Measurements from ENCODE around the gene ANKRD6.

Gene ANKRD6

GRCh38 chr6:89547281-89547680, 114.3 kb downstream of the ANKRD6 start:
- no peak overlapping the region for H3K4me3 ChIP-seq (ENCODE audit: low read depth in 1 of 5, low read length in 5 of 5)
- H3K4me1 ChIP-seq (ENCODE audit: control insufficient read depth in 5 of 5, insufficient read depth in 5 of 5, low read length in 5 of 5), result no peaks in the 10 kb centered on the region
- no peaks in the 10 kb centered on the region for H3K9me3 ChIP-seq (ENCODE audit: control insufficient read depth in 5 of 5, low read length in 5 of 5)
- no peaks in the 10 kb centered on the region for H3K27me3 ChIP-seq (ENCODE audit: control insufficient read depth in 5 of 5, insufficient read depth in 4 of 5, low read length in 5 of 5)
- H3K27ac ChIP-seq (ENCODE audit: low read depth, low read length), result no peak overlapping the region
- H3K36me3 ChIP-seq (ENCODE audit: control insufficient read depth in 5 of 5, insufficient read depth in 5 of 5, low read length in 5 of 5), result no peaks in the 10 kb centered on the region
- no peak overlapping the region for H3K9ac ChIP-seq (ENCODE audit: low read length in 5 of 5)

GRCh38 chr6:89553431-89553830, 120.5 kb downstream of the ANKRD6 start:
- Histone ChIP-seq H3K9me3 (ENCODE audit: control insufficient read depth in 5 of 5, low read length in 5 of 5) (peaks cover 0 to 5% (median 0%) of the 10 kb centered on the region in 5 donors), H3K9ac (ENCODE audit: low read length in 5 of 5) (no peak overlapping the region), H3K36me3 (ENCODE audit: control insufficient read depth in 5 of 5, insufficient read depth in 5 of 5, low read length in 5 of 5) (no peaks in the 10 kb centered on the region), H3K27me3 (ENCODE audit: control insufficient read depth in 5 of 5, insufficient read depth in 4 of 5, low read length in 5 of 5) (no peaks in the 10 kb centered on the region), H3K4me3 (ENCODE audit: low read depth in 1 of 5, low read length in 5 of 5) (no peak overlapping the region), H3K27ac (ENCODE audit: low read depth, low read length) (no peak overlapping the region), H3K4me1 (ENCODE audit: control insufficient read depth in 5 of 5, insufficient read depth in 5 of 5, low read length in 5 of 5) (no peaks in the 10 kb centered on the region)

GRCh38 chr6:89554106-89554505, 121.2 kb downstream of the ANKRD6 start:
- no peak overlapping the region for H3K4me3 ChIP-seq (ENCODE audit: low read depth in 1 of 5, low read length in 5 of 5)
- H3K4me1 ChIP-seq (ENCODE audit: control insufficient read depth in 5 of 5, insufficient read depth in 5 of 5, low read length in 5 of 5), result no peaks in the 10 kb centered on the region
- no peak overlapping the region for H3K9ac ChIP-seq (ENCODE audit: low read length in 5 of 5)
- H3K27me3 ChIP-seq (ENCODE audit: control insufficient read depth in 5 of 5, insufficient read depth in 4 of 5, low read length in 5 of 5), result no peaks in the 10 kb centered on the region
- H3K9me3 ChIP-seq (ENCODE audit: control insufficient read depth in 5 of 5, low read length in 5 of 5), result peaks cover 0 to 5% (median 0%) of the 10 kb centered on the region in 5 donors
- no peaks in the 10 kb centered on the region for H3K36me3 ChIP-seq (ENCODE audit: control insufficient read depth in 5 of 5, insufficient read depth in 5 of 5, low read length in 5 of 5)
- no peak overlapping the region for H3K27ac ChIP-seq (ENCODE audit: low read depth, low read length)

- Histone ChIP-seq H3K36me3 (ENCODE audit: control insufficient read depth in 5 of 5, insufficient read depth in 5 of 5, low read length in 5 of 5) (no peaks in the 10 kb centered on the region), H3K9ac (ENCODE audit: low read length in 5 of 5) (no peak overlapping the region), H3K4me3 (ENCODE audit: low read depth in 1 of 5, low read length in 5 of 5) (no peak overlapping the region), H3K27ac (ENCODE audit: low read depth, low read length) (no peak overlapping the region), H3K27me3 (ENCODE audit: control insufficient read depth in 5 of 5, insufficient read depth in 4 of 5, low read length in 5 of 5) (no peaks in the 10 kb centered on the region), H3K9me3 (ENCODE audit: control insufficient read depth in 5 of 5, low read length in 5 of 5) (peaks cover 0 to 5% (median 0%) of the 10 kb centered on the region in 5 donors), H3K4me1 (ENCODE audit: control insufficient read depth in 5 of 5, insufficient read depth in 5 of 5, low read length in 5 of 5) (no peaks in the 10 kb centered on the region)
Measured at GRCh38 chr6:89555031-89555430, 122.1 kb downstream of the ANKRD6 start.

- peaks cover 0 to 5% (median 0%) of the 10 kb centered on the region in 5 donors for H3K9me3 ChIP-seq (ENCODE audit: control insufficient read depth in 5 of 5, low read length in 5 of 5)
- no peaks in the 10 kb centered on the region for H3K4me1 ChIP-seq (ENCODE audit: control insufficient read depth in 5 of 5, insufficient read depth in 5 of 5, low read length in 5 of 5)
- H3K27me3 ChIP-seq (ENCODE audit: control insufficient read depth in 5 of 5, insufficient read depth in 4 of 5, low read length in 5 of 5), result no peaks in the 10 kb centered on the region
- no peak overlapping the region for H3K9ac ChIP-seq (ENCODE audit: low read length in 5 of 5)
- H3K4me3 ChIP-seq (ENCODE audit: low read depth in 1 of 5, low read length in 5 of 5), result no peak overlapping the region
- no peaks in the 10 kb centered on the region for H3K36me3 ChIP-seq (ENCODE audit: control insufficient read depth in 5 of 5, insufficient read depth in 5 of 5, low read length in 5 of 5)
- no peak overlapping the region for H3K27ac ChIP-seq (ENCODE audit: low read depth, low read length)
Measured at GRCh38 chr6:89555806-89556205, 122.9 kb downstream of the ANKRD6 start.

GRCh38 chr6:89559487-89559886, 126.5 kb downstream of the ANKRD6 start:
- H3K36me3 ChIP-seq (ENCODE audit: control insufficient read depth in 5 of 5, insufficient read depth in 5 of 5, low read length in 5 of 5), result no peaks in the 10 kb centered on the region
- H3K27ac ChIP-seq (ENCODE audit: low read depth, low read length), result no peak overlapping the region
- H3K4me3 ChIP-seq (ENCODE audit: low read depth in 1 of 5, low read length in 5 of 5), result no peak overlapping the region
- no peaks in the 10 kb centered on the region for H3K27me3 ChIP-seq (ENCODE audit: control insufficient read depth in 5 of 5, insufficient read depth in 4 of 5, low read length in 5 of 5)
- H3K4me1 ChIP-seq (ENCODE audit: control insufficient read depth in 5 of 5, insufficient read depth in 5 of 5, low read length in 5 of 5), result peaks cover 0 to 12% (median 10%) of the 10 kb centered on the region in 5 donors
- H3K9me3 ChIP-seq (ENCODE audit: control insufficient read depth in 5 of 5, low read length in 5 of 5), result peaks cover 0 to 5% (median 0%) of the 10 kb centered on the region in 5 donors
- H3K9ac ChIP-seq (ENCODE audit: low read length in 5 of 5), result no peak overlapping the region

GRCh38 chr6:89562093-89562973, 129.4 kb downstream of the ANKRD6 start:
- no peaks in the 10 kb centered on the region for H3K36me3 ChIP-seq (ENCODE audit: control insufficient read depth in 5 of 5, insufficient read depth in 5 of 5, low read length in 5 of 5)
- no peaks in the 10 kb centered on the region for H3K27me3 ChIP-seq (ENCODE audit: control insufficient read depth in 5 of 5, insufficient read depth in 4 of 5, low read length in 5 of 5)
- H3K27ac ChIP-seq (ENCODE audit: low read depth, low read length), result no peak overlapping the region
- H3K9me3 ChIP-seq (ENCODE audit: control insufficient read depth in 5 of 5, low read length in 5 of 5), result peaks cover 0 to 3% (median 0%) of the 10 kb centered on the region in 5 donors
- peak overlapping the region in 3 of 5 donors; percentile 23 to 71 (median 35) for H3K9ac ChIP-seq (ENCODE audit: low read length in 5 of 5)
- peak overlapping the region; percentile 18 to 61 (median 44) for H3K4me3 ChIP-seq (ENCODE audit: low read depth in 1 of 5, low read length in 5 of 5)
- peaks cover 0 to 23% (median 14%) of the 10 kb centered on the region in 5 donors for H3K4me1 ChIP-seq (ENCODE audit: control insufficient read depth in 5 of 5, insufficient read depth in 5 of 5, low read length in 5 of 5)

GRCh38 chr6:89563866-89564265, 130.9 kb downstream of the ANKRD6 start:
- H3K27me3 ChIP-seq (ENCODE audit: control insufficient read depth in 5 of 5, insufficient read depth in 4 of 5, low read length in 5 of 5), result no peaks in the 10 kb centered on the region
- H3K36me3 ChIP-seq (ENCODE audit: control insufficient read depth in 5 of 5, insufficient read depth in 5 of 5, low read length in 5 of 5), result no peaks in the 10 kb centered on the region
- no peak overlapping the region for H3K27ac ChIP-seq (ENCODE audit: low read depth, low read length)
- H3K4me1 ChIP-seq (ENCODE audit: control insufficient read depth in 5 of 5, insufficient read depth in 5 of 5, low read length in 5 of 5), result peaks cover 0 to 23% (median 14%) of the 10 kb centered on the region in 5 donors
- H3K9me3 ChIP-seq (ENCODE audit: control insufficient read depth in 5 of 5, low read length in 5 of 5), result no peaks in the 10 kb centered on the region
- H3K9ac ChIP-seq (ENCODE audit: low read length in 5 of 5), result no peak overlapping the region
- no peak overlapping the region for H3K4me3 ChIP-seq (ENCODE audit: low read depth in 1 of 5, low read length in 5 of 5)

GRCh38 chr6:89564752-89565427, 131.9 kb downstream of the ANKRD6 start:
- Histone ChIP-seq H3K27me3 (ENCODE audit: control insufficient read depth in 5 of 5, insufficient read depth in 4 of 5, low read length in 5 of 5) (no peaks in the 10 kb centered on the region), H3K4me3 (ENCODE audit: low read depth in 1 of 5, low read length in 5 of 5) (peak overlapping the region in 1 of 5 donors; percentile 11), H3K9me3 (ENCODE audit: control insufficient read depth in 5 of 5, low read length in 5 of 5) (no peaks in the 10 kb centered on the region), H3K36me3 (ENCODE audit: control insufficient read depth in 5 of 5, insufficient read depth in 5 of 5, low read length in 5 of 5) (no peaks in the 10 kb centered on the region), H3K4me1 (ENCODE audit: control insufficient read depth in 5 of 5, insufficient read depth in 5 of 5, low read length in 5 of 5) (peaks cover 0 to 23% (median 14%) of the 10 kb centered on the region in 5 donors), H3K27ac (ENCODE audit: low read depth, low read length) (no peak overlapping the region), H3K9ac (ENCODE audit: low read length in 5 of 5) (no peak overlapping the region)
